ENCODE results near the gene CYTH4. TPM values are rescaled to one million over a fixed set of nuclear protein-coding genes. Genes with fewer than 3 reads are reported as not detected.

Gene CYTH4
- total and polyA plus RNA-seq, 12 donors = 4.7 to 80.7 (median 22.1) TPM

DNA sequence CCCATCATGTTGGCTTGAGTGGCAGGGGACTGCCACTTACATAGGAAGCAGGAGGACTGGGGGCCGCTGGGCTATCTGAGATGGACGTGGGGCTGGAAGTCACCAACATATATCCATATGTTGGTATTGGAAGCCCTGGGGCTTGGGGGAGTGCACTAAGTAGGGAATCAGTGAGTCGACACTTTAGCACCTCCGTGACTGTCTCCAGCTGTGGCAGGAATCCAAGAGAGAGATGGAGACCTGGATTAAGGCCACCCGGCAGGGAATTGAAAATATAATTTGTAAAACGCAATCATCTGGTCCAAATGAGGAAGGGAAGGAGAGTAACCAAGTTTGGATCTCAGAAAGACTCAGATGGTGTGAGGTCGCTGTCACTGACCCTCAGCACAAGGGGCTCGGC, 76.6 kb downstream of the CYTH4 start:
- 67 to 80% (median 70%) methylated on average over 8 of the region's 8 CpGs for WGBS, 4 donors
- Histone ChIP-seq H3K4me1 (replicated peaks in 1 of 2) (no peaks in the 10 kb centered on the region), H3K27me3 (no peaks in the 10 kb centered on the region), H3K9me3 (replicated peaks in 1 of 3) (no peaks in the 10 kb centered on the region), H3K4me3 (no peak overlapping the region), H3K27ac (no peak overlapping the region), H3K36me3 (replicated peaks in 1 of 2) (no peaks in the 10 kb centered on the region)
- no peak for DNase-seq
- intact Hi-C loops (cut with DNase I) = no loop called here
- TF ChIP-seq, protein P1, sequence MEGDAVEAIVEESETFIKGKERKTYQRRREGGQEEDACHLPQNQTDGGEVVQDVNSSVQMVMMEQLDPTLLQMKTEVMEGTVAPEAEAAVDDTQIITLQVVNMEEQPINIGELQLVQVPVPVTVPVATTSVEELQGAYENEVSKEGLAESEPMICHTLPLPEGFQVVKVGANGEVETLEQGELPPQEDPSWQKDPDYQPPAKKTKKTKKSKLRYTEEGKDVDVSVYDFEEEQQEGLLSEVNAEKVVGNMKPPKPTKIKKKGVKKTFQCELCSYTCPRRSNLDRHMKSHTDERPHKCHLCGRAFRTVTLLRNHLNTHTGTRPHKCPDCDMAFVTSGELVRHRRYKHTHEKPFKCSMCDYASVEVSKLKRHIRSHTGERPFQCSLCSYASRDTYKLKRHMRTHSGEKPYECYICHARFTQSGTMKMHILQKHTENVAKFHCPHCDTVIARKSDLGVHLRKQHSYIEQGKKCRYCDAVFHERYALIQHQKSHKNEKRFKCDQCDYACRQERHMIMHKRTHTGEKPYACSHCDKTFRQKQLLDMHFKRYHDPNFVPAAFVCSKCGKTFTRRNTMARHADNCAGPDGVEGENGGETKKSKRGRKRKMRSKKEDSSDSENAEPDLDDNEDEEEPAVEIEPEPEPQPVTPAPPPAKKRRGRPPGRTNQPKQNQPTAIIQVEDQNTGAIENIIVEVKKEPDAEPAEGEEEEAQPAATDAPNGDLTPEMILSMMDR (IDR thresholded peaks at IDR 0.05) = no peak
- no peak for TF ChIP-seq POLR2A (IDR thresholded peaks at IDR 0.05)

DNA sequence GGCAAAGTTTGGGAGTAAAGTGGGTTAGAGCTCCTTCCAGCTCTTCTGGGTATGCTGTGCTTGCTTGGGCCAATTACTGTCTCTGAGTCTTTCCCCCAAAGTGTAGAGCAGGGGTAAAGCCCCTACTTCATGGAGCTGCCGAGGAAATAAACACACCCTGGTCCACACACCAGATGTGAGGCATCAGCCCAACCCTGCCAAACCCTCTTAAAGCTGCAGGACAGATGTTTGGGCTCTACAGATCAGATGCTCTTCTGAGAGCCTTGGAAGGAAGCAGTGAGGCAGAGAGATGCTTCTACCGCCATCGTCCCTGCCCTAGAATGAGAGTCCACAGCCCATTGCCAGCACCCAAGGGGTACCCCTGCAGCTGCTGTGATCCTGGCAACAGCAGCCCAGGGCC, 80.3 kb downstream of the CYTH4 start:
- WGBS, 4 donors = 63 to 96% (median 71%) methylated on average over 2 to 3 of the region's 3 CpGs
- Histone ChIP-seq H3K36me3 (replicated peaks in 1 of 2) (no peaks in the 10 kb centered on the region), H3K27ac (no peak overlapping the region), H3K9me3 (replicated peaks in 1 of 3) (no peaks in the 10 kb centered on the region), H3K4me3 (no peak overlapping the region), H3K27me3 (no peaks in the 10 kb centered on the region), H3K4me1 (replicated peaks in 1 of 2) (no peaks in the 10 kb centered on the region)
- TF ChIP-seq, protein P1 (IDR thresholded peaks at IDR 0.05) = no peak
- intact Hi-C loops (cut with DNase I) = no loop called here
- DNase-seq = no peak

DNA sequence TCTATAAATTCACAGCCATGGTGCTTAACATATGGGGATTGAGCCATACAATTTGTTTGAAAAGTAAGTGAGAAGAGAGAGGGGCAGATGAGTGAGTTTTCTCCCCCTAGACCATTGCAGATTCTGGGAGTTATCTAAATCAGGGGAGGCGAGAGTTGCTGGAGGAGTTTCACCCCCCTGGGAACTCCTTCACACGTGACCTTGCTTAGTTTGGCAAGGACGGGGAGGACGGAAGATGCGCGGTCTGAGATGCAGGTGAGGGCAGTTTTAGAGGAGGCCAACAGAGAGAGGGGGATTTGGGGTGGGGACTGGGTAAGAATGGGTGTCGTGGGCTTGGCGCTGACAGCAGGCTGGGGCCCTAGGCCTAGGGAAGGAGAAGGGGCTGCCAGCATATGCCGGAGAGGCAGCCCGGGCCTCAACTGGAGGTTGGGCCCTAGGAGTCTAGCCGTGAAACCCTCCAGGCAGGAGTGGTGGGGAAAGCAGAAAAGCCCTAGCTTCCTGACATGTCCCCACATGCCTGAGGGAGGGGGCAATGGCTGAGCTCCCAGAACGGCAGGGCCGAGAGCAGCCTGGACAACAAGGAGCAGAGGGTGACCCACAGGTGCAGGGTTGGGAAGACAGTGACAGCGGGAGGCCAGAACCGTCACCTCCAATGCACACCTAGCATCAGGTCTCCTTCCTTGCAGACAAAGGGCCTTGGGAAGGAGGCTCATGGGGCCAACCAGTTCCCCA, 81.1 kb downstream of the CYTH4 start:
- intact Hi-C loops (cut with DNase I) = no loop called here
- no peak for DNase-seq
- H3K4me1 ChIP-seq (replicated peaks in 1 of 2) = no peaks in the 10 kb centered on the region
- no peak overlapping the region for H3K27ac ChIP-seq
- TF ChIP-seq POLR2A (IDR thresholded peaks at IDR 0.05) = no peak
- TF ChIP-seq, protein P1 (IDR thresholded peaks at IDR 0.05) = no peak
- H3K36me3 ChIP-seq (replicated peaks in 1 of 2) = no peaks in the 10 kb centered on the region
- WGBS, 4 donors = 73 to 92% (median 81%) methylated on average over 13 to 15 of the region's 15 CpGs
- H3K27me3 ChIP-seq = no peaks in the 10 kb centered on the region
- H3K9me3 ChIP-seq (replicated peaks in 1 of 3) = no peaks in the 10 kb centered on the region
- H3K4me3 ChIP-seq = no peak overlapping the region

Other genes starting within 250 kb of the CYTH4 start
- 10 to 100 TPM in 8 of 9 donors, 1 to 10 TPM in 1; 10.0 to 40.1 (median 27.6) TPM for gene KCTD17, start 230.8 kb upstream of the CYTH4 start, total RNA-seq
- 10 to 100 TPM; 11.3 to 71.5 (median 24.8) TPM for gene KCTD17, start 230.8 kb upstream of the CYTH4 start, polyA plus RNA-seq
- gene TMPRSS6, start 172.8 kb upstream of the CYTH4 start, total RNA-seq = 1 to 10 TPM in 1 of 9 donors, under 1 TPM in 2, not detected in 6; under 0.01 to 1.2 (median 0.14) TPM
- gene TMPRSS6, start 172.8 kb upstream of the CYTH4 start, polyA plus RNA-seq = under 1 TPM in 2 of 3 donors, not detected in 1; 0.07 to 0.08 TPM
- 1 to 10 TPM in 5 of 9 donors, under 1 TPM in 4; 0.06 to 2.1 (median 1.3) TPM for gene IL2RB, start 132.6 kb upstream of the CYTH4 start, total RNA-seq
- under 1 TPM; 0.34 to 0.48 (median 0.40) TPM for gene IL2RB, start 132.6 kb upstream of the CYTH4 start, polyA plus RNA-seq
- gene C1QTNF6, start 94.3 kb upstream of the CYTH4 start, total RNA-seq = 10 to 100 TPM in 1 of 9 donors, 1 to 10 TPM in 8; 2.2 to 28.6 (median 7.0) TPM
- 10 to 100 TPM in 2 of 3 donors, 1 to 10 TPM in 1; 2.9 to 45.7 (median 17.9) TPM for gene C1QTNF6, start 94.3 kb upstream of the CYTH4 start, polyA plus RNA-seq
- gene SSTR3, start 70.0 kb upstream of the CYTH4 start, total RNA-seq = 1 to 10 TPM in 1 of 9 donors, under 1 TPM in 7, not detected in 1; 0.28 to 2.0 (median 0.46) TPM
- gene SSTR3, start 70.0 kb upstream of the CYTH4 start, polyA plus RNA-seq = 1 to 10 TPM in 2 of 3 donors, under 1 TPM in 1; 0.34 to 1.2 (median 1.0) TPM
- 10 to 100 TPM in 5 of 9 donors, 1 to 10 TPM in 4; 2.8 to 17.9 (median 10.1) TPM for gene RAC2, start 38.2 kb upstream of the CYTH4 start, total RNA-seq
- 10 to 100 TPM in 2 of 3 donors, 1 to 10 TPM in 1; 6.3 to 12.4 (median 11.0) TPM for gene RAC2, start 38.2 kb upstream of the CYTH4 start, polyA plus RNA-seq
- gene ELFN2, start 145.0 kb downstream of the CYTH4 start, total RNA-seq = 1 to 10 TPM in 1 of 9 donors, under 1 TPM in 6, not detected in 2; 0.04 to 2.3 (median 0.11) TPM
- gene ELFN2, start 145.0 kb downstream of the CYTH4 start, polyA plus RNA-seq = 1 to 10 TPM in 1 of 3 donors, under 1 TPM in 2; 0.30 to 3.3 (median 0.77) TPM
- gene MFNG, start 203.9 kb downstream of the CYTH4 start, total RNA-seq = 10 to 100 TPM in 8 of 9 donors, 1 to 10 TPM in 1; 4.0 to 27.6 (median 22.3) TPM
- 10 to 100 TPM in 1 of 3 donors, 1 to 10 TPM in 2; 4.3 to 11.5 (median 7.8) TPM for gene MFNG, start 203.9 kb downstream of the CYTH4 start, polyA plus RNA-seq
- 10 to 100 TPM in 8 of 9 donors, 1 to 10 TPM in 1; 3.3 to 34.2 (median 20.5) TPM for gene CARD10, start 236.9 kb downstream of the CYTH4 start, total RNA-seq
- gene CARD10, start 236.9 kb downstream of the CYTH4 start, polyA plus RNA-seq = 10 to 100 TPM in 2 of 3 donors, 1 to 10 TPM in 1; 4.7 to 24.4 (median 17.4) TPM